HCT116 (cell line): ENCODE results near the gene PCIF1. TPM values are rescaled to one million over a fixed set of nuclear protein-coding genes. Genes with fewer than 3 reads are reported as not detected.

Source experiments
- ATAC-seq: fragments of 200-7000 bp; cut with Tn5 transposase; 2 replicates; pipeline ENCODE4 v1.9.1; 2020; ENCODE audit warnings: mild to moderate bottlenecking, moderate library complexity
- BruUV-seq: library from RNA; stranded (reverse); fragments of 400-500 nt; replicated peaks from 2 replicates; lab custom pipeline; 2021; lab: Mats Ljungman, UMichigan
- CTCF ChIA-PET: fragments of 300-600 bp; sonication (Branson Sonifier 250); formaldehyde crosslinking; loops from one replicate; lab custom pipeline; 2021; ENCODE audit warnings: antibody characterized with exemption; lab: Charles Lee
- POLR2A ChIA-PET: fragments of 300-600, 350-600 bp; sonication (Branson Sonifier 250); formaldehyde crosslinking; loops from one replicate; lab custom pipeline; 2021; ENCODE audit warnings: antibody characterized with exemption; lab: Charles Lee
- RAD21 ChIA-PET, 2 experiments: fragments of 300-600 bp; sonication (Branson Sonifier 250); formaldehyde crosslinking; loops; one replicate each; lab custom pipeline; 2023; ENCODE audit warnings: low total read pairs in 2 of 2; ENCODE audit not compliant: uncharacterized antibody in 2 of 2, unreplicated experiment in 2 of 2, low non-redundant PET in 1 of 2; lab: Charles Lee
- DNase-seq: peaks from one replicate; pipeline ENCODE4 v3.0.0-alpha.2; 2010; ENCODE audit warnings: low read depth, low spot score
- H2AFZ ChIP-seq: fragments of 200-600 bp; shearing (Covaris generic), sonication (generic); 2 replicates; pipeline ENCODE4 v1.6.1; 2017; ENCODE audit warnings: low read depth, mixed run types, mixed read lengths, antibody characterized with exemption, low read length; ENCODE audit not compliant: poor library complexity, severe bottlenecking
- H3K27ac ChIP-seq: 2 replicates; pipeline ENCODE4 v1.5.1; 2012; ENCODE audit warnings: low read depth, low read length
- H3K27me3 ChIP-seq: fragments of 200-600 bp; sonication (generic); 2 replicates; pipeline ENCODE4 v1.6.1; 2016; ENCODE audit warnings: mixed run types, low read length, mixed read lengths; ENCODE audit not compliant: insufficient read depth
- H3K36me3 ChIP-seq, 2 experiments: fragments of 200-500 bp in 1 of 2; fragments of 200-600 bp in 1 of 2; sonication (Bioruptor generic) in 1 of 2; sonication (generic) in 1 of 2; 2 replicates each; pipeline versions ENCODE4 v1.5.1 to v1.6.1; 2014 to 2016; ENCODE audit warnings: low read length in 2 of 2, inconsistent platforms in 1 of 2, mixed read lengths in 1 of 2, mixed run types in 1 of 2; ENCODE audit not compliant: insufficient read depth in 2 of 2, control insufficient read depth in 1 of 2
- H3K4me1 ChIP-seq, 2 experiments: fragments of 200-600 bp in 1 of 2; sonication (generic) in 1 of 2; 2 replicates each; pipeline versions ENCODE4 v1.5.1 to v1.6.1; 2012 to 2017; ENCODE audit warnings: low read length in 2 of 2, inconsistent platforms in 1 of 2, mild to moderate bottlenecking in 1 of 2, mixed read lengths in 1 of 2, mixed run types in 1 of 2, moderate library complexity in 1 of 2; ENCODE audit not compliant: insufficient read depth in 2 of 2, control insufficient read depth in 1 of 2
- H3K4me2 ChIP-seq: fragments of 200-600 bp; sonication (generic); 2 replicates; pipeline ENCODE4 v1.6.1; 2017; ENCODE audit warnings: mixed run types, low read length, mixed read lengths
- H3K4me3 ChIP-seq, 2 experiments: fragments of 200-600 bp in 1 of 2; sonication (generic) in 1 of 2; replicated peaks in 1 of 2; 2 replicates each; pipeline ENCODE4 v1.5.1; 2011 to 2016; ENCODE audit warnings: low read length in 2 of 2, control low read depth in 1 of 2, low read depth in 1 of 2, mild to moderate bottlenecking in 1 of 2, mixed read lengths in 1 of 2, mixed run types in 1 of 2
- H3K79me2 ChIP-seq: fragments of 200-600 bp; sonication (generic); 2 replicates; pipeline ENCODE4 v1.6.1; 2017; ENCODE audit warnings: mild to moderate bottlenecking, mixed run types, low read length, moderate library complexity, mixed read lengths; ENCODE audit not compliant: insufficient read depth
- H3K9ac ChIP-seq: fragments of 200-600 bp; sonication (generic); 2 replicates; pipeline ENCODE4 v1.6.1; 2016; ENCODE audit warnings: low read length, mixed read lengths
- H3K9me2 ChIP-seq: fragments of 200-600 bp; sonication (generic), shearing (Covaris generic); 2 replicates; pipeline ENCODE4 v1.6.1; 2017; ENCODE audit warnings: mixed run types, mild to moderate bottlenecking, moderate library complexity; ENCODE audit not compliant: insufficient read depth
- H3K9me3 ChIP-seq, 2 experiments: fragments of 200-500 bp in 1 of 2; fragments of 200-600 bp in 1 of 2; sonication (Bioruptor generic) in 1 of 2; sonication (generic) in 1 of 2; 2 replicates each; pipeline ENCODE4 v1.6.1; 2014 to 2017; ENCODE audit warnings: low read length in 2 of 2, mixed read lengths in 2 of 2, inconsistent platforms in 1 of 2, low read depth in 1 of 2, mild to moderate bottlenecking in 1 of 2, mixed run types in 1 of 2, moderate library complexity in 1 of 2; ENCODE audit not compliant: control insufficient read depth in 1 of 2, insufficient read depth in 1 of 2
- H4K20me1 ChIP-seq: fragments of 200-600 bp; sonication (generic), shearing (Covaris generic); 2 replicates; pipeline ENCODE4 v1.6.1; 2017; ENCODE audit warnings: mixed run types, mild to moderate bottlenecking, moderate library complexity; ENCODE audit not compliant: insufficient read depth
- CEBPB ChIP-seq: IDR thresholded peaks from 2 replicates; pipeline ENCODE4 v1.6.1; 2012; ENCODE audit warnings: low read depth
- EGR1 ChIP-seq: IDR thresholded peaks from 2 replicates; pipeline ENCODE4 v1.6.1; 2012; ENCODE audit warnings: low read depth
- ELF1 ChIP-seq: IDR thresholded peaks from 2 replicates; pipeline ENCODE4 v1.6.1; 2012; ENCODE audit warnings: low read depth, borderline replicate concordance
- EZH2phosphoT487 ChIP-seq: fragments of 200-600 bp; IDR thresholded peaks from 2 replicates; pipeline ENCODE4 v1.6.1; 2018; ENCODE audit warnings: antibody characterized with exemption, borderline replicate concordance
- JUND ChIP-seq: IDR thresholded peaks from 2 replicates; pipeline ENCODE4 v1.6.1; 2012
- POLR2A ChIP-seq: IDR thresholded peaks from 2 replicates; pipeline ENCODE4 v1.7.0; 2011; ENCODE audit warnings: borderline replicate concordance; ENCODE audit not compliant: insufficient read depth, insufficient read length; ENCODE audit errors: extremely low read depth
- RAD21 ChIP-seq: IDR thresholded peaks from 2 replicates; pipeline ENCODE4 v1.6.1; 2012; ENCODE audit warnings: low read depth, mild to moderate bottlenecking
- SP1 ChIP-seq: IDR thresholded peaks from 2 replicates; pipeline ENCODE4 v1.6.1; 2012; ENCODE audit warnings: low read depth
- SRF ChIP-seq: IDR thresholded peaks from 2 replicates; pipeline ENCODE4 v1.6.1; 2012; ENCODE audit warnings: low read depth
- TCF7L2 ChIP-seq: IDR thresholded peaks from 2 replicates; pipeline ENCODE4 v1.7.0; 2011; ENCODE audit warnings: borderline replicate concordance, inconsistent platforms; ENCODE audit not compliant: insufficient read depth, insufficient read length; ENCODE audit errors: extremely low read depth
- YY1 ChIP-seq: IDR thresholded peaks from 2 replicates; pipeline ENCODE4 v1.6.1; 2011; ENCODE audit warnings: low read length, low read depth, moderate library complexity, mild to moderate bottlenecking; ENCODE audit not compliant: insufficient replicate concordance; ENCODE audit errors: extremely low read depth
- ZFX ChIP-seq: fragments of 450-650 bp; IDR thresholded peaks from 2 replicates; pipeline ENCODE4 v1.6.1; 2017
- ZNF274 ChIP-seq: fragments of 200-500 bp; sonication (Bioruptor generic); IDR thresholded peaks from 2 replicates; pipeline ENCODE4 v1.6.1; 2014; ENCODE audit warnings: mild to moderate bottlenecking, low read depth, low read length, inconsistent platforms
- intact Hi-C: fragments of 100-400 bp; cut with micrococcal nuclease; formaldehyde crosslinking; loops from 2 replicates; pipeline ENCODE4 v1.10.0; 2022
- total RNA-seq: library from RNA; stranded (reverse); gene quantifications from one replicate; pipeline ENCODE4 v1.2.1, GENCODE V29; 2021; ENCODE audit not compliant: unreplicated experiment
- TF ChIP-seq, protein P1 (sequence below): IDR thresholded peaks from 2 replicates; pipeline ENCODE4 v1.6.1; 2012; ENCODE audit warnings: low read depth
- TF ChIP-seq, protein P2 (sequence below), 3 experiments: fragments of 200-600 bp in 1 of 3; sonication (generic) in 1 of 3; IDR thresholded peaks in 2 of 3; conservative IDR thresholded peaks in 1 of 3; 2 replicates each; pipeline ENCODE4 v1.5.1; 2012 to 2017; ENCODE audit warnings: low read depth in 2 of 3, low read length in 2 of 3, antibody characterized with exemption in 1 of 3, borderline replicate concordance in 1 of 3, control low read depth in 1 of 3, mild to moderate bottlenecking in 1 of 3, mixed read lengths in 1 of 3, mixed run types in 1 of 3, moderate library complexity in 1 of 3; ENCODE audit not compliant: insufficient read depth in 1 of 3
- TF ChIP-seq, protein P3 (sequence below): IDR thresholded peaks from 2 replicates; pipeline ENCODE4 v1.6.1; 2012

PCIF1 gene
- total RNA-seq, 1 experiment from 2014 or later, result 31.8 TPM

DNA sequence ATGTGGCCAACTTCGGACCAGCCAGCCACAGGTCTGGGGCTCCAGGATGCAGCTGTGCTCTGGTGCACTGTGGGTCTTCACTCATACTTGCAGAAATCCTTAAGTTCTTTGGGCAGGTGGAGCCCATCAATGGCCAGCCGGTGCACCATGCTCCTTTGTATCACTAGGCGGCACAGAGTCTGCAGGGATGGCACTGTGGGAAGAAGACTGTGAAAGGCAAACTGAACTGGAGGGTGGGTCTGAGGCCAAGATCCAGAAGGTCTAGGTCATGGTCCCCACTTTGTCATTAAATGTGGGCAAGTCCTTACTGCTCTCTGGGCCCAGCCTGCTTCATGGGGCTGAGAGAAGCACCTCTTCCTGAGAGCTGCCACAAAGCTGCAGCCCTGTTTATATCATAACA lies 45.8 kb upstream of the PCIF1 start (continued):
- TF ChIP-seq, protein P1, sequence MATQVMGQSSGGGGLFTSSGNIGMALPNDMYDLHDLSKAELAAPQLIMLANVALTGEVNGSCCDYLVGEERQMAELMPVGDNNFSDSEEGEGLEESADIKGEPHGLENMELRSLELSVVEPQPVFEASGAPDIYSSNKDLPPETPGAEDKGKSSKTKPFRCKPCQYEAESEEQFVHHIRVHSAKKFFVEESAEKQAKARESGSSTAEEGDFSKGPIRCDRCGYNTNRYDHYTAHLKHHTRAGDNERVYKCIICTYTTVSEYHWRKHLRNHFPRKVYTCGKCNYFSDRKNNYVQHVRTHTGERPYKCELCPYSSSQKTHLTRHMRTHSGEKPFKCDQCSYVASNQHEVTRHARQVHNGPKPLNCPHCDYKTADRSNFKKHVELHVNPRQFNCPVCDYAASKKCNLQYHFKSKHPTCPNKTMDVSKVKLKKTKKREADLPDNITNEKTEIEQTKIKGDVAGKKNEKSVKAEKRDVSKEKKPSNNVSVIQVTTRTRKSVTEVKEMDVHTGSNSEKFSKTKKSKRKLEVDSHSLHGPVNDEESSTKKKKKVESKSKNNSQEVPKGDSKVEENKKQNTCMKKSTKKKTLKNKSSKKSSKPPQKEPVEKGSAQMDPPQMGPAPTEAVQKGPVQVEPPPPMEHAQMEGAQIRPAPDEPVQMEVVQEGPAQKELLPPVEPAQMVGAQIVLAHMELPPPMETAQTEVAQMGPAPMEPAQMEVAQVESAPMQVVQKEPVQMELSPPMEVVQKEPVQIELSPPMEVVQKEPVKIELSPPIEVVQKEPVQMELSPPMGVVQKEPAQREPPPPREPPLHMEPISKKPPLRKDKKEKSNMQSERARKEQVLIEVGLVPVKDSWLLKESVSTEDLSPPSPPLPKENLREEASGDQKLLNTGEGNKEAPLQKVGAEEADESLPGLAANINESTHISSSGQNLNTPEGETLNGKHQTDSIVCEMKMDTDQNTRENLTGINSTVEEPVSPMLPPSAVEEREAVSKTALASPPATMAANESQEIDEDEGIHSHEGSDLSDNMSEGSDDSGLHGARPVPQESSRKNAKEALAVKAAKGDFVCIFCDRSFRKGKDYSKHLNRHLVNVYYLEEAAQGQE, result no peak
- no peak for TF ChIP-seq CEBPB
- TF ChIP-seq ZFX, result no peak
- no peak for TF ChIP-seq ZNF274
- TF ChIP-seq SP1, result no peak
- TF ChIP-seq POLR2A, result no peak

DNA sequence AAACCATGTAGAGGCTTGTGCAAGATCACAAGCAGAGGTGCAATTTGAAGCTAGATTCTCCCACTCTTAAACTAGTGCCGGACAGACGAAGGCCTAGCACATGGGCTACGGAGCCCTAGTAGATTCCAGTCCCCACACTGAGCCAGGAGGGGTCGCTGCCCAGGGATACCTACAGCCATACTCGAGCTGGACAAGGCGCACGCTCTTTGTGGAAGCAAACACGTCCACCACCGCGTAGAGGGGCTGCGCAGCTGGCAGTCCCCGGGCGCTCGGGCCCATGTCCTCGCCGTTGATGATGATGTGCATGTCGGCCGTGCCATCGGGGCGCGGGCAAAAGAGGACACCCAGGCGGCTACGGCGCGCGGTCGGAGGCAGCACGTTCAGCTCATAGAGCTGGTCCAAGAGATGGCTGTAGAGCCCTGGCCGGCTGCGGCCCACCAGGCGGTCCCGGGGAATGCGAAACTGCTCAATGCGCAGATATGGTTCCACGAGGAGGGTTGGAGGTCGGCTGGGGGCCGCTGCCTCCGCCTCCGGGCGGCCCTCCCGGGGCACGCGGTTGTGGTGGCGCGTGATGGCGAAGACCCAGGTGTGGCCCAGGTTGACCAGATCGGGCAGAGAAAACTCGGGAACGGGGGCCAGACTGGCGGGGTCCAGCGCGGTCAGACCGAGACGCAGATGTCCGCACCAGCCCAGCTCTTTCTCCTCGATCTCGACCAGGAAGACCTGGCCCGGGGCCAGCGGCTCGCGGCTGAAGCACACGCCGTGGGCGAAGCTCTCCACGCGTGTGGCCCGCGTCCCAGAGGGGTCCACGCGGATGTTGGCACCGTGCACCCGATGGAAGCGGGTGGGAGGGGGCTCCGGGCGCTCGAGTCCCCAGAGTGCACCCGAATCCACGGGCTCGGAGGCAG lies 44.2 kb upstream of the PCIF1 start:
- no peaks in the 10 kb centered on the region for H3K9me2 ChIP-seq
- no peaks in the 10 kb centered on the region for H3K9me3 ChIP-seq
- ChIA-PET POLR2A (no interaction called here), CTCF (no interaction called here), RAD21 (no interaction called here)
- peaks cover 4% of the 10 kb centered on the region; the same call in 1 of the 2 replicates for H3K79me2 ChIP-seq
- DNase-seq (no peak), ATAC-seq (no peak)
- no peak for TF ChIP-seq RAD21
- TF ChIP-seq POLR2A, result no peak
- TF ChIP-seq ZFX, result no peak
- no peak for TF ChIP-seq ELF1
- TF ChIP-seq SRF, result no peak
- TF ChIP-seq JUND, result no peak
- TF ChIP-seq YY1, result no peak
- no peak for TF ChIP-seq SP1
- TF ChIP-seq ZNF274, result no peak
- no peak for TF ChIP-seq EGR1
- TF ChIP-seq, protein P2, sequence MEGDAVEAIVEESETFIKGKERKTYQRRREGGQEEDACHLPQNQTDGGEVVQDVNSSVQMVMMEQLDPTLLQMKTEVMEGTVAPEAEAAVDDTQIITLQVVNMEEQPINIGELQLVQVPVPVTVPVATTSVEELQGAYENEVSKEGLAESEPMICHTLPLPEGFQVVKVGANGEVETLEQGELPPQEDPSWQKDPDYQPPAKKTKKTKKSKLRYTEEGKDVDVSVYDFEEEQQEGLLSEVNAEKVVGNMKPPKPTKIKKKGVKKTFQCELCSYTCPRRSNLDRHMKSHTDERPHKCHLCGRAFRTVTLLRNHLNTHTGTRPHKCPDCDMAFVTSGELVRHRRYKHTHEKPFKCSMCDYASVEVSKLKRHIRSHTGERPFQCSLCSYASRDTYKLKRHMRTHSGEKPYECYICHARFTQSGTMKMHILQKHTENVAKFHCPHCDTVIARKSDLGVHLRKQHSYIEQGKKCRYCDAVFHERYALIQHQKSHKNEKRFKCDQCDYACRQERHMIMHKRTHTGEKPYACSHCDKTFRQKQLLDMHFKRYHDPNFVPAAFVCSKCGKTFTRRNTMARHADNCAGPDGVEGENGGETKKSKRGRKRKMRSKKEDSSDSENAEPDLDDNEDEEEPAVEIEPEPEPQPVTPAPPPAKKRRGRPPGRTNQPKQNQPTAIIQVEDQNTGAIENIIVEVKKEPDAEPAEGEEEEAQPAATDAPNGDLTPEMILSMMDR (IDR thresholded peaks at IDR 0.05 in 2 of 3, conservative IDR thresholded peaks at IDR 0.05 in 1 of 3; ENCODE audit: borderline replicate concordance in 1 of 3, insufficient read depth in 1 of 3, low read depth in 2 of 3, low read length in 2 of 3), result no peak
- TF ChIP-seq TCF7L2, result no peak
- TF ChIP-seq, protein P3, sequence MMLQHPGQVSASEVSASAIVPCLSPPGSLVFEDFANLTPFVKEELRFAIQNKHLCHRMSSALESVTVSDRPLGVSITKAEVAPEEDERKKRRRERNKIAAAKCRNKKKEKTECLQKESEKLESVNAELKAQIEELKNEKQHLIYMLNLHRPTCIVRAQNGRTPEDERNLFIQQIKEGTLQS, result no peak
- no peak for TF ChIP-seq EZH2phosphoT487
- H3K9ac ChIP-seq, result peak overlapping the region; percentile 76
- H3K4me3 ChIP-seq, result peak overlapping the region; percentile 83 to 93
- peaks cover 6 to 21% of the 10 kb centered on the region in 2 experiments; a peak in 3 of 4 replicates for H3K36me3 ChIP-seq
- TSS peak; percentile 78 for BruUV-seq
- no peaks in the 10 kb centered on the region for H4K20me1 ChIP-seq
- intact Hi-C loops, result no loop called here
- H2AFZ ChIP-seq, result peak overlapping the region; percentile 80
- peak overlapping the region; percentile 99 for H3K4me2 ChIP-seq
- peak overlapping the region; percentile 77; the same call in 1 of the 2 replicates for H3K27ac ChIP-seq
- no peaks in the 10 kb centered on the region for H3K27me3 ChIP-seq
- peaks cover 11 to 21% of the 10 kb centered on the region in 2 experiments for H3K4me1 ChIP-seq
